IMR-90 (cell line): ENCODE data around the gene HNRNPM. TPM values are rescaled to one million over a fixed set of nuclear protein-coding genes. Genes with fewer than 3 reads are reported as not detected.

Experiments used
- NFE2L2 ChIP-seq: fragments of 150-350 bp; IDR thresholded peaks from 2 replicates; pipeline ENCODE4 v1.6.1; 2016; ENCODE audit warnings: low read depth, mild to moderate bottlenecking, low read length
- polyA plus RNA-seq, 3 experiments: library from polyadenylated mRNA; depleted of rRNA; stranded (reverse); fragments of >200 nt; gene quantifications; 2 replicates each; pipeline ENCODE4 v1.2.3, GENCODE V29; 2012; ENCODE audit warnings: low replicate concordance in 1 of 3
- total RNA-seq: library from RNA; depleted of rRNA; stranded (reverse); fragments of >200 nt; gene quantifications from 2 replicates; pipeline ENCODE4 v1.2.3, GENCODE V29; 2012
- TF ChIP-seq, protein P1 (sequence below): fragments of 150-350 bp; IDR thresholded peaks from 2 replicates; pipeline ENCODE4 v1.6.1; 2017; ENCODE audit warnings: mild to moderate bottlenecking, antibody characterized with exemption, low read length, low read depth

Gene HNRNPM
- total and polyA plus RNA-seq, 2 of the 4 experiments (the other 2 are of a cell fraction): 75.6 to 197 TPM

- TF ChIP-seq, protein P1, sequence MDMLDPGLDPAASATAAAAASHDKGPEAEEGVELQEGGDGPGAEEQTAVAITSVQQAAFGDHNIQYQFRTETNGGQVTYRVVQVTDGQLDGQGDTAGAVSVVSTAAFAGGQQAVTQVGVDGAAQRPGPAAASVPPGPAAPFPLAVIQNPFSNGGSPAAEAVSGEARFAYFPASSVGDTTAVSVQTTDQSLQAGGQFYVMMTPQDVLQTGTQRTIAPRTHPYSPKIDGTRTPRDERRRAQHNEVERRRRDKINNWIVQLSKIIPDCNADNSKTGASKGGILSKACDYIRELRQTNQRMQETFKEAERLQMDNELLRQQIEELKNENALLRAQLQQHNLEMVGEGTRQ: peak; percentile 24; the same call in 1 of the 2 replicates
- no peak for TF ChIP-seq NFE2L2
Measured at GRCh38 chr19:8412783-8413628, 31.8 kb upstream of the HNRNPM start, which contains the start of gene MARCHF2 (continued).
